Measurements from ENCODE around the gene CHRNB2.

- no peak for TF ChIP-seq EZH2phosphoT487 (IDR thresholded peaks at IDR 0.05; ENCODE audit: insufficient read depth, low read depth)
- no peak for TF ChIP-seq EZH2 (IDR thresholded peaks at IDR 0.05; ENCODE audit: insufficient read depth, poor library complexity, severe bottlenecking)
Measured at GRCh38 chr1:154609398-154610380, 42.1 kb downstream of the CHRNB2 start.

Data from GM23248 (cell line).